ENCODE data around the gene RIPK1.
"Not testable (repeated sequence)": the region's sequence is repeated elsewhere in the genome, so short reads cannot be mapped to it uniquely, and the experiment has no call there.

GRCh38 chr6:3063340-3063732, 5.0 kb upstream of the RIPK1 start:
- TF ChIP-seq CTCF, POLR2A (IDR thresholded peaks at IDR 0.05): not testable (repeated sequence)
